GM21515 (cell line): ENCODE data around the gene PRAMEF1.
"Not testable (repeated sequence)": the region's sequence is repeated elsewhere in the genome, so short reads cannot be mapped to it uniquely, and the experiment has no call there.

Source experiments
- ATAC-seq: cut with Tn5 transposase; IDR thresholded peaks from one replicate; pipeline ENCODE4 v1.9.1; 2021; ENCODE audit not compliant: unreplicated experiment

PRAMEF1 gene

DNA sequence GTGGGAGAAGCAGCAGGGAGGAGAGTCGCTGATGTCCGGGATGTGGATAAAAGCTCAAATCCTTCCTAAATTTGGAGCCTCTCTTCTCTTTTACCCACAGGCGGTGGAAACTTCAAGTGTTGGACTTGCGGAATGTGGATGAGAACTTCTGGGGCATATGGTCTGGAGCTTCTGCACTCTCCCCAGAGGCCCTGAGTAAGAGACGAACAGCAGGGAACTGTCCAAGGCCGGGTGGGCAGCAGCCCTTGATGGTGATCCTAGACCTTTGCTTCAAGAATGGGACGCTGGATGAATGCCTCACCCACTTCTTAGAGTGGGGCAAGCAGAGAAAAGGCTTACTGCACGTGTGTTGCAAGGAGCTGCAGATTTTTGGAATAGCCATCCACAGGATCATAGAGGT is 15.8 kb upstream of the PRAMEF1 start:
- no peak for ATAC-seq

DNA sequence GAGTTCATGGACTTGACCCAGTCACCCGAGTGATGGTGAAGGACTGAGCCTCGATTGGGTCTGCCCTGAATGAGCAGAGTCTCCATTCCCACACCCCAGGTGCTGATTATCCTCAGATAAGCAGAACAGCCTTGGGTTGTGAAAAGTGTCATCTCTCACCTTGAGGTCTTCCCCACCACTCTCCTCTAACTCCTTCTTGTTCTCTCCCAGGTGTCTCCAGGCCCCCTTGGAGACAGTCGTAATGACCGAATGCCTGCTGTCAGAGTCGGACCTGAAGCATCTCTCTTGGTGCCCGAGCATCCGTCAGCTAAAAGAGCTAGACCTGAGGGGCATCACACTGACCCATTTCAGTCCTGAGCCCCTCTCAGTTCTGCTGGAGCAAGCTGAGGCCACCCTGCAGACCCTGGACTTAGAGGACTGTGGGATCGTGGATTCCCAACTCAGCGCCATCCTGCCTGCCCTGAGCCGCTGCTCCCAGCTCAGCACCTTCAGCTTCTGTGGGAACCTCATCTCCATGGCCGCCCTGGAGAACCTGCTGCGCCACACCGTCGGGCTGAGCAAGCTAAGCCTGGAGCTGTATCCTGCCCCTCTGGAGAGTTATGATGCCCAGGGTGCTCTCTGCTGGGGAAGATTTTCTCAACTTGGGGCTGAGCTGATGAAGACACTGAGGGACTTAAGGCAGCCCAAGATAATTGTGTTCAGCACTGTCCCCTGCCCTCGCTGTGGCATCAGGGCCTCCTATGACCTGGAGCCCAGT is 14.2 kb upstream of the PRAMEF1 start:
- no peak for ATAC-seq

GRCh38 chr1:12778061-12778460 is 13.1 kb upstream of the PRAMEF1 start:
- no peak for ATAC-seq

DNA sequence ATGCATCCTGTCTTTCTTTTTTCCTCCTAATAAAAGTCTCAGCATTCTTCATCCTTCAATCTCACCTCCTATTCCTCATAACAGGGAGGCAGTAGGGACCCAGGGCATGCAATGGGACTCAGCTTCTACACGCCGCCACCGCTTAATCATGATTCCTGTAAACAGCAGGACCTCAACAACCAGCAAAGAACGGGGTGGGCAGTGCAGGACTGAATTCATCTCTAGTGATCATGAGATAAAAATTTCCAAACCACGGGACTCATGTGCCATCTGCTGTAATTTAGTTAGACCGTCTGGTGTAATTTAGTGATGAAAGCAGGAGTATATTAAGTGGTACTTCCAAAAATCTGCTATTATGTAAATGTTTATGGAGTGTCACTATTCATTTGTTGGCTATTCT is 12.3 kb upstream of the PRAMEF1 start:
- ATAC-seq = no peak

DNA sequence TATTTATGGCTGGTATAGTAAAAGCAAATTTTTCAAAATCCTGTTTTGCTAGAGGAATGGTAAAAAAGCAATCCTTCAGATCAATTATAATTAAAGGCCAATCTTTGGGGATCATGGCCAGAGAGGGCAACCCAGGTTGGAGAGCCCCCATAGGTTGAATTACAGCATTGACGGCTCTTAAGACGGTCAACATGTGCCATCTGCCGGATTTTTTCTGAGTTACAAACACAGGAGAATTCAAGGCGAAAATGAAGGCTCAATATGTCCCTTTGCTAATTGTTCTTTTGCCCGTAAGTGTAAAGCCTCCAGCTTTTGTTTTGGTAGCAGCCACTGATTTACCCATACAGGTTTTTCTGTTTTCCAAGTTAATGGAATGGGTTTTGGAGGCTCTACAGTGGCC is 9.7 kb upstream of the PRAMEF1 start:
- ATAC-seq = not testable (repeated sequence)

- not testable (repeated sequence) for ATAC-seq
Measured at GRCh38 chr1:12783783-12784182, 7.4 kb upstream of the PRAMEF1 start.

DNA sequence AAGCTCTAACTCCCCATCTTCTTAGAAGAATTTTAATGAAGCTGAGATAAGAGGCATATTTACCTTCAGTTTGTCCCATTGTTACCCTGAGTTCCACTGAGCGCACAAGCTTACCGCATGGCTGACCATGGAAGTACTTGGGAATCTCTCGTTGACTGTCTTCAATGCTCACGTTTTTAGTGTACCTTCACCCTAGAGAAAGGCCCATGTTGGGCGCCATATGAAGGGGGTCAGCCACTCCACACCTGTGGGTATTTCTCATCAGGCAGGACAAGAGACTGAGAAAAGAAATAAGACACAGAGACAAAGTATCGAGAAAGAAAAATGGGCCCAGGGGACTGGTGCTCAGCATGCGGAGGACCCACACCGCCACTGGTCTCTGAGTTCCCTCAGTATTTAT is 6.5 kb upstream of the PRAMEF1 start:
- ATAC-seq = not testable (repeated sequence)

DNA sequence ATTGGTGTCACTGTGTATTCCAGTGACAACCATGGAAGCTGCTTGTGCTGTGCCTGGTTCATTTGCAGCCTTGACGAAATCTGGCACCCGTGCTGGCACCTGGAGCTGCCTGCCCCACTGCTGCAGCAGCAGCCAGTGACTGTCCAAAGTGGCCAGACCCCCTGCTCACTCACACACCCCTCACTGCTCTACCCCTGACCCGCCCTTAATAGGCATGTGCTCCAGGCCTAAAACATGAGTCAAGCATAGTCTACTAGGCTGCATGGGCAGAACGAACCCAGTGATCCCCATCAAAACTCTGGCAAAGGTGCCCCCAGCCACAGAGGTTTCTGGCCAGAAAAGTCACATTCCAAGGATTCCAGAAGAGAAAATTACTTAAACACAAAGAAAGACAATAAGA is 7.7 kb downstream of the PRAMEF1 start:
- no peak for ATAC-seq

DNA sequence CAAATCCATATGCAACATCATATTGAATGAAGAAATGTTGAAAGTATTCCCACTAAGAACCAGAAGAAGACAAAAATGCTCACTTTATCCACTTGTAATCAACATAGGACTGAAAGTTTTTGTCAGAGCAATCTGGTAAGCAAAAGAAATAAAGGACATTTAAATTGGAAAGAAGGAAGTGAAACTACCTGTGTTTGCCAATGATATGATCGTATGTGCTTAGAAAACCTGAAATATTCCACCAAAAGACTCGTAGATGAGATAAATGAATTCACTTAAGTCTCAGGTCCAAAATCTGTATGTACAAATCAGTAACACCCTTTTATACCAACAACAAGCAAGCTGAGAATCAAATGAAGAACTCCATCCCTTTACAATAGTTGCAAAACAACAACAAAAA is 8.5 kb downstream of the PRAMEF1 start:
- no peak for ATAC-seq

GRCh38 chr1:12809933-12810332 is 18.7 kb downstream of the PRAMEF1 start:
- no peak for ATAC-seq

DNA sequence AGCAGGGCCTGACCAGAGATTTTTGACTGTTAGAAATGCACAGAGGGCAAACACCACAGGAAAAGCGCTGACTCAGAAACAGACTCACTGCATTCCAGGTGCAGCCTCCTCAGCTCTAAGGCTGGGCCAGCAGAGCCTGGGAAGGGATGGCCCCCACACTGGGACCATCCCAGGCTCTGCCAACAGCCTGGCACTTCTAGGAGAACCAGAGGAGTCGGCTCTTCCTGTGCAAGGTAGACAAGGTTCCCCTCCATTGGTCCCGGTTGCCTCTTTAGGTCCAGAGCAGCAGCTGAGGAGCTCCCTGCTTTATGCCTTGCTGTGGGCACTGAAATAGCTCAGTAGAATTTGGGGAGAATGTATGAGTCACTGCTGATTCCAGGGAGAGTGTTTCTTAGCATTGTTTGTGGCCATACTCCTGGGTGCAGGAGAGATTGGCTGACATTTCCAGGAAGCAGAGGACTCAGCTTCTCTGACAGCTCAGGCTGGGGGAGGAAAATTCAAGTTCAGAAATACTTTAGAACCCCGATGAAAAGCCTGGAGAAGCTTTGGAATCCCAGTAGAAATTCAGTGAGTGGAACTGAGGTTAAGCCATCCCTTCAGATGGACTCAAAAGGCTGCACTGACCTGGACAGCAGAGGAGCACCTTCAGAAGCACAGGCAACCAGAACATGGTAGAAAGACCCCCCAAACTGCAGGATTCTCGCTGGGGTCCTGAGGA is 19.7 kb downstream of the PRAMEF1 start:
- ATAC-seq = no peak

GRCh38 chr1:12811409-12811784 is 20.2 kb downstream of the PRAMEF1 start:
- ATAC-seq = no peak

DNA sequence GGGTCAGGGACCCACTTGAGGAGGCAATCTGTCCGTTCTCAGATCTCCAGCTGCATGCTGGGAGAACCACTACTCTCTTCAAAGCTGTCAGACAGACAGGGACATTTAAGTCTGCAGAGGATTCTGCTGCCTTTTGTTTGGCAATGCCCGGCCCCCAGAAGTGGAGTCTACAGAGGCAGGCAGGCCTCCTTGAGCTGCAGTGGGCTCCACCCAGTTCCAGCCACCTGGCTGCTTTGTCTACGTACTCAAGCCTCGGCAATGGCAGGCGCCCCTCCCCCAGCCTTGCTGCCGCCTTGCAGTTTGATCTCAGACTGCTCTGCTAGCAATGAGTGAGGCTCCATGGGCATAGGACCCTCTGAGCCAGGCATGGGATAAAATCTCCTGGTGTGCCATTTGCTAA is 27.9 kb downstream of the PRAMEF1 start:
- not testable (repeated sequence) for ATAC-seq

- not testable (repeated sequence) for ATAC-seq
Measured at GRCh38 chr1:12831310-12831709, 40.1 kb downstream of the PRAMEF1 start, which contains the start of gene PRAMEF11. Gene PRAMEF11, minus strand, starts transcription at chr1:12831410. Its CDS starts 2,621 bp downstream, at chr1:12828789.

- ATAC-seq = not testable (repeated sequence)
Measured at GRCh38 chr1:12833251-12833650, 42.1 kb downstream of the PRAMEF1 start.
